Activated CD8-positive, alpha-beta T cell treated with anti-CD3 and anti-CD28 coated beads for 36 hours (primary cell): ENCODE data around the gene OPCML. TPM values are rescaled to one million over a fixed set of nuclear protein-coding genes. Genes with fewer than 3 reads are reported as not detected.

Experiments
- ATAC-seq: fragments of 200-7000 bp; cut with Tn5 transposase; one replicate; pipeline ENCODE4 v1.10.0; 2021; ENCODE audit warnings: mild to moderate bottlenecking, moderate library complexity
- CTCF ChIA-PET: fragments of 350-600 bp; sonication (Branson Sonifier 250); formaldehyde crosslinking; loops from one replicate; lab custom pipeline; 2021; ENCODE audit warnings: antibody characterized with exemption; lab: Charles Lee
- POLR2A ChIA-PET: fragments of 350-600 bp; sonication (Branson Sonifier 250); formaldehyde crosslinking; loops from one replicate; lab custom pipeline; 2021; ENCODE audit warnings: antibody characterized with exemption; lab: Charles Lee
- DNase-seq: peaks from one replicate; pipeline ENCODE4 v3.0.0-alpha.2; 2020
- H3K27ac Mint-ChIP-seq: one replicate; pipeline ENCODE4 v1.8.0; 2021; ENCODE audit warnings: mild to moderate bottlenecking, mixed read lengths
- H3K27me3 Mint-ChIP-seq: one replicate; pipeline ENCODE4 v1.8.0; 2021; ENCODE audit warnings: mixed read lengths
- H3K36me3 Mint-ChIP-seq: one replicate; pipeline ENCODE4 v1.8.0; 2021; ENCODE audit warnings: low read depth, mixed read lengths
- H3K4me1 Mint-ChIP-seq: one replicate; pipeline ENCODE4 v1.8.0; 2021; ENCODE audit warnings: low read depth, mixed read lengths
- H3K4me3 Mint-ChIP-seq: one replicate; pipeline ENCODE4 v1.8.0; 2021; ENCODE audit warnings: mild to moderate bottlenecking, moderate library complexity, mixed read lengths
- H3K9me3 Mint-ChIP-seq: one replicate; pipeline ENCODE4 v1.8.0; 2021; ENCODE audit warnings: mixed read lengths
- CTCF ChIP-seq: fragments of 200-600 bp; IDR thresholded peaks from one replicate; pipeline ENCODE4 v1.8.0; 2022; ENCODE audit warnings: antibody characterized with exemption, mild to moderate bottlenecking
- intact Hi-C: fragments of 100-400 bp; cut with micrococcal nuclease; formaldehyde crosslinking; loops from one replicate; pipeline ENCODE4 v1.10.0; 2022
- total RNA-seq, 2 experiments: library from RNA; stranded (reverse); gene quantifications; one replicate each; pipeline ENCODE4 v1.2.3, GENCODE V29; 2021

Gene OPCML
- total RNA-seq, 2 experiments from 2014 or later: not detected

- Mint-ChIP-seq H3K27me3 (peaks cover 41% of the 10 kb centered on the region), H3K27ac (no peak overlapping the region), H3K9me3 (no peaks in the 10 kb centered on the region), H3K4me3 (no peak overlapping the region), H3K4me1 (no peaks in the 10 kb centered on the region), H3K36me3 (no peaks in the 10 kb centered on the region)
- DNase-seq (no peak), ATAC-seq (no peak)
- TF ChIP-seq CTCF: no peak
- intact Hi-C loops: no loop called here
- CTCF ChIA-PET: no interaction called here
- POLR2A ChIA-PET: no interaction called here
Observed at GRCh38 chr11:133529807-133530500, 2.3 kb downstream of the OPCML start.

GRCh38 chr11:133526790-133527189 lies 5.5 kb downstream of the OPCML start:
- no peaks in the 10 kb centered on the region for H3K36me3 Mint-ChIP-seq

GRCh38 chr11:133525976-133526375 lies 6.3 kb downstream of the OPCML start:
- no peak for ATAC-seq
- DNase-seq: no peak
- Mint-ChIP-seq H3K36me3 (no peaks in the 10 kb centered on the region), H3K4me3 (no peak overlapping the region), H3K9me3 (no peaks in the 10 kb centered on the region), H3K27me3 (peaks cover 18% of the 10 kb centered on the region), H3K27ac (no peak overlapping the region), H3K4me1 (no peaks in the 10 kb centered on the region)
- TF ChIP-seq CTCF: no peak
- ChIA-PET CTCF (no interaction called here), POLR2A (no interaction called here)
- intact Hi-C loops: no loop called here

More at GRCh38 chr11:133526790-133527189, 5.5 kb downstream of the OPCML start:
- no peak overlapping the region for H3K4me3 Mint-ChIP-seq
- no peak overlapping the region for H3K27ac Mint-ChIP-seq
- no peak for TF ChIP-seq CTCF
- no peaks in the 10 kb centered on the region for H3K9me3 Mint-ChIP-seq
- intact Hi-C loops: no loop called here
- POLR2A ChIA-PET: no interaction called here
- ATAC-seq: no peak
- H3K4me1 Mint-ChIP-seq: no peaks in the 10 kb centered on the region
- CTCF ChIA-PET: no interaction called here
- H3K27me3 Mint-ChIP-seq: peaks cover 26% of the 10 kb centered on the region
- no peak for DNase-seq

- H3K4me1 Mint-ChIP-seq: no peaks in the 10 kb centered on the region
- intact Hi-C loops: no loop called here
- no peak for TF ChIP-seq CTCF
- H3K4me3 Mint-ChIP-seq: no peak overlapping the region
- peaks cover 11% of the 10 kb centered on the region for H3K27me3 Mint-ChIP-seq
- H3K27ac Mint-ChIP-seq: no peak overlapping the region
- POLR2A ChIA-PET: no interaction called here
- ATAC-seq (no peak), DNase-seq (no peak)
- H3K36me3 Mint-ChIP-seq: no peaks in the 10 kb centered on the region
- CTCF ChIA-PET: no interaction called here
- no peaks in the 10 kb centered on the region for H3K9me3 Mint-ChIP-seq
Observed at GRCh38 chr11:133524488-133524887, 7.8 kb downstream of the OPCML start.

GRCh38 chr11:133522344-133522743 lies 10.0 kb downstream of the OPCML start:
- Mint-ChIP-seq H3K27ac (no peak overlapping the region), H3K4me1 (no peaks in the 10 kb centered on the region), H3K4me3 (no peak overlapping the region), H3K36me3 (no peaks in the 10 kb centered on the region), H3K27me3 (no peaks in the 10 kb centered on the region), H3K9me3 (peaks cover 3% of the 10 kb centered on the region)
- intact Hi-C loops: no loop called here
- DNase-seq (no peak), ATAC-seq (no peak)
- no peak for TF ChIP-seq CTCF
- CTCF ChIA-PET: no interaction called here
- POLR2A ChIA-PET: no interaction called here
